Midbrain (tissue), 1 donor: ENCODE data around the gene REN.

Experiments
- DNase-seq: peaks from one replicate; lab custom pipeline; 2025; lab: John Stamatoyannopoulos, UW

The REN gene

GRCh38 chr1:204108312-204109141 lies 57.6 kb downstream of the REN start:
- DNase-seq, result no peak

GRCh38 chr1:204107892-204108291 lies 58.2 kb downstream of the REN start:
- no peak for DNase-seq

- DNase-seq, result no peak
Observed at GRCh38 chr1:204106825-204107224, 59.3 kb downstream of the REN start.

GRCh38 chr1:204105131-204105515 lies 61.0 kb downstream of the REN start:
- DNase-seq, result no peak
